Small intestine (tissue), 7 donors: ENCODE results near the gene MBD3L2B. TPM values are rescaled to one million over a fixed set of nuclear protein-coding genes. Genes with fewer than 3 reads are reported as not detected.

Source experiments
- DNase-seq, 2 donors: peaks; one replicate each; pipeline versions ENCODE4 v3.0.0 to v3.0.0-alpha.2; 2013
- FAIRE-seq: peaks from 2 replicates; lab custom pipeline; 2012; peaks lifted over from hg19 to GRCh38; lab: Jason Lieb, UNC
- H3K27ac ChIP-seq, 3 donors: one replicate each; pipeline ENCODE4 v1.5.1; 2013; ENCODE audit warnings: low read length in 2 of 3, mild to moderate bottlenecking in 2 of 3, control low read depth in 1 of 3, inconsistent platforms in 1 of 3, low read depth in 1 of 3, moderate library complexity in 1 of 3
- H3K27me3 ChIP-seq, 3 donors: one replicate each; pipeline ENCODE4 v1.6.1; 2013; ENCODE audit warnings: low read length in 3 of 3, inconsistent platforms in 1 of 3; ENCODE audit not compliant: control insufficient read depth in 3 of 3, insufficient read depth in 3 of 3
- H3K36me3 ChIP-seq, 3 donors: one replicate each; pipeline ENCODE4 v1.6.1; 2013; ENCODE audit warnings: low read length in 3 of 3, inconsistent platforms in 1 of 3, low read depth in 1 of 3, mild to moderate bottlenecking in 1 of 3, moderate library complexity in 1 of 3; ENCODE audit not compliant: control insufficient read depth in 3 of 3, insufficient read depth in 2 of 3
- H3K4me1 ChIP-seq, 3 donors: one replicate each; pipeline ENCODE4 v1.6.1; 2013; ENCODE audit warnings: low read length in 2 of 3, inconsistent platforms in 1 of 3, low read depth in 1 of 3, mild to moderate bottlenecking in 1 of 3, moderate library complexity in 1 of 3; ENCODE audit not compliant: control insufficient read depth in 3 of 3, insufficient read depth in 2 of 3
- H3K4me3 ChIP-seq, 3 donors: one replicate each; pipeline ENCODE4 v1.5.1; 2013; ENCODE audit warnings: low read length in 3 of 3, control low read depth in 1 of 3, inconsistent platforms in 1 of 3, low read depth in 1 of 3, mild to moderate bottlenecking in 1 of 3, moderate library complexity in 1 of 3
- H3K9me3 ChIP-seq, 2 donors: one replicate each; pipeline ENCODE4 v1.6.1; 2013; ENCODE audit warnings: low read depth in 1 of 2, low read length in 1 of 2; ENCODE audit not compliant: control insufficient read depth in 2 of 2, insufficient read depth in 1 of 2
- WGBS, 3 donors: extraction: QIAGEN DNeasy Blood & Tissue Kit; methylation state at CpG; one replicate each; pipeline ENCODE4 v1.1.7; 2013; 5-methylcytosine and 5-hydroxymethylcytosine counted together
- polyA plus RNA-seq, 4 donors: library from polyadenylated mRNA; stranded (reverse) in 3 of 4; unstranded in 1 of 4; fragments of 200-250 nt in 3 of 4; fragments of 120-200 nt in 1 of 4; gene quantifications; one replicate each; pipeline versions ENCODE4 v1.2.1 to v1.2.3, GENCODE V29; 2013
- donor health status: healthy with polysubstance abuse.
- donor health status: control.
- donor health status: control.
- donor health status: Bipolar disorder and iron deficiency.
- donor health status: healthy.

Gene MBD3L2B
- polyA plus RNA-seq, 4 donors = 0.09 TPM; not detected in 3

DNA sequence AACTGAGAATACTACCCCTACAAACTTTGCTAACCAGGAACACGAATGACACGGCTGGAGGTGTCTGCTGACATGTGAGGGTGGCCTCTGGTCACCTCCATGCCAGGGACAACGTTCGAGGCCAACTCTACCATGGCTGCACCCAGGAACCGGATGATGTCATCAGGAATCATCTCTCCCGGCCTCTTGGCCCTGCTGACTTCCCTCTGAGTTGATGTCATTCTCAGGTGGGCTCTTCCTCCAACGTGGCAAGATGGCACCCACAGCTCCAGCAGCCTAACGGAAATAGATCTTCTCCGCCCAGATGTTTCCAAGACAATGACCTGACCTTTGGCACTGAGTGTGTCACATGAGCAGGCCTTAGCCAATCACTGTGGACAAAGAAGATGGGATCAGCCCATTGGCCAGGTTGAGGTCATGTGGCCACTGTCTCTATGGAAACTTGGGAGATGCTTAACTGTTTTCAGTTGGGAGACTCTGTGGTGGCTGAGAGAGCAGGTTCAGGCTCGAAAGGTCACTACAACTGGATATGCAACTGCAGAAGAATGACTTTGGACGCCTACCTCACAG is 15.0 kb downstream of the MBD3L2B start:
- FAIRE-seq (no peak), DNase-seq (no peak)
- Histone ChIP-seq H3K4me1 (no peaks in the 10 kb centered on the region), H3K27ac (no peak overlapping the region), H3K9me3 (peaks cover 2 to 4% of the 10 kb centered on the region in 2 donors), H3K36me3 (no peaks in the 10 kb centered on the region), H3K27me3 (no peaks in the 10 kb centered on the region), H3K4me3 (no peak overlapping the region)
- WGBS, 3 donors = 75 to 82% (median 79%) methylated on average over 11 of the region's 11 CpGs

GRCh38 chr19:7004313-7004931 is 16.8 kb downstream of the MBD3L2B start:
- H3K27me3 ChIP-seq = no peaks in the 10 kb centered on the region
- peak; percentile 14 to 25 for DNase-seq
- 55 to 61% (median 59%) methylated on average over 18 of the region's 18 CpGs for WGBS, 3 donors
- no peak for FAIRE-seq
- no peaks in the 10 kb centered on the region for H3K36me3 ChIP-seq
- no peak overlapping the region for H3K27ac ChIP-seq
- no peaks in the 10 kb centered on the region for H3K4me1 ChIP-seq
- H3K4me3 ChIP-seq = no peak overlapping the region
- H3K9me3 ChIP-seq = peaks cover 2 to 4% of the 10 kb centered on the region in 2 donors

DNA sequence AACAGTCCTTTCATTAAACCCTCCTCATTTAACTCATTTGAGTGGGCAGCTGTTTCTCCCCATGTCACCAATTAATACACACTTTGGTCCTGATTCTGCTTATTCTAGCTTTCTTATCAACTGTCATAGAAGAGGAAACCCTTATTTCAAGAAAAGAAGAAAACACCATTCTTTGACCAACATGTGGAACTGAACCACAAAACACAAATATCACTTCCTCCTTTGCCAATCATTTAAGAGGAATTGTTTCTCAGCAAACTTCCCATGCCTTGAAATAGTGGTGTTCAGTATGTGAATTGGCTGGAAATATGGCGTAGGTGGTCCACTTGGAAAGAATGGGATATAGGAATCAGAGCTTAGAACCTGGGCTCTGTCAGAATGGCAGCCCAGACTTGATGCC is 20.4 kb downstream of the MBD3L2B start:
- 69 to 77% (median 76%) methylated on average over 1 of the region's 1 CpG for WGBS, 3 donors
- FAIRE-seq = no peak

DNA sequence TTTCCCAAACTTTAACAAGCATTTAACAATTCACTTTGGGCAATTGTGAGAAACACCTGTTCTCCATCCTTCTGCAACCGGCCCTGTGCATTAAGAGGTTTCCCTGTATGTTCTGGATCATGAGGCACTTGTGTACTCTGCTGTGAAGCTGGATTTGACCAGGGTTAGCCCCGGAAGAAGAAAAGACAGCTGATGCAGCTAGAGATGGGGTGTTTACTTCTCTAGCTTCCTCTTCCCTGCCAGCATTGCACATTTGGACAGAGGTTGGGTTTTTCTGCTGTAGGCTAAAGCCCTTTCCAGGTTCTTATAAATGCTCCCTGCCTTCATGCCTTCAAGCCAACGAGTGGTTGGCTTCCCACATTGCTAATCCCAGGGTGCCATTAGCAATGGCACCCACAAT is 20.9 kb downstream of the MBD3L2B start:
- no peak for FAIRE-seq

More for the DNA sequence above, 20.4 kb downstream of the MBD3L2B start:
- H3K36me3 ChIP-seq = no peaks in the 10 kb centered on the region
- no peak for DNase-seq
- no peak overlapping the region for H3K4me3 ChIP-seq
- H3K27me3 ChIP-seq = no peaks in the 10 kb centered on the region
- H3K9me3 ChIP-seq = peaks cover 0 to 4% of the 10 kb centered on the region in 2 donors
- H3K4me1 ChIP-seq = no peaks in the 10 kb centered on the region
- no peak overlapping the region for H3K27ac ChIP-seq

GRCh38 chr19:6999933-7000332 is 21.3 kb downstream of the MBD3L2B start:
- H3K4me3 ChIP-seq = no peak overlapping the region
- H3K27me3 ChIP-seq = no peaks in the 10 kb centered on the region
- no peak for DNase-seq
- FAIRE-seq = no peak
- peaks cover 0 to 4% of the 10 kb centered on the region in 2 donors for H3K9me3 ChIP-seq
- 74 to 80% (median 75%) methylated on average over 7 of the region's 7 CpGs for WGBS, 3 donors
- no peak overlapping the region for H3K27ac ChIP-seq
- H3K36me3 ChIP-seq = no peaks in the 10 kb centered on the region
- no peaks in the 10 kb centered on the region for H3K4me1 ChIP-seq

More for the DNA sequence above, 20.9 kb downstream of the MBD3L2B start:
- Histone ChIP-seq H3K9me3 (peaks cover 0 to 4% of the 10 kb centered on the region in 2 donors), H3K4me3 (no peak overlapping the region), H3K27me3 (no peaks in the 10 kb centered on the region), H3K4me1 (no peaks in the 10 kb centered on the region), H3K36me3 (no peaks in the 10 kb centered on the region), H3K27ac (no peak overlapping the region)
- 48 to 59% (median 57%) methylated on average over 3 of the region's 3 CpGs for WGBS, 3 donors
- DNase-seq = no peak

DNA sequence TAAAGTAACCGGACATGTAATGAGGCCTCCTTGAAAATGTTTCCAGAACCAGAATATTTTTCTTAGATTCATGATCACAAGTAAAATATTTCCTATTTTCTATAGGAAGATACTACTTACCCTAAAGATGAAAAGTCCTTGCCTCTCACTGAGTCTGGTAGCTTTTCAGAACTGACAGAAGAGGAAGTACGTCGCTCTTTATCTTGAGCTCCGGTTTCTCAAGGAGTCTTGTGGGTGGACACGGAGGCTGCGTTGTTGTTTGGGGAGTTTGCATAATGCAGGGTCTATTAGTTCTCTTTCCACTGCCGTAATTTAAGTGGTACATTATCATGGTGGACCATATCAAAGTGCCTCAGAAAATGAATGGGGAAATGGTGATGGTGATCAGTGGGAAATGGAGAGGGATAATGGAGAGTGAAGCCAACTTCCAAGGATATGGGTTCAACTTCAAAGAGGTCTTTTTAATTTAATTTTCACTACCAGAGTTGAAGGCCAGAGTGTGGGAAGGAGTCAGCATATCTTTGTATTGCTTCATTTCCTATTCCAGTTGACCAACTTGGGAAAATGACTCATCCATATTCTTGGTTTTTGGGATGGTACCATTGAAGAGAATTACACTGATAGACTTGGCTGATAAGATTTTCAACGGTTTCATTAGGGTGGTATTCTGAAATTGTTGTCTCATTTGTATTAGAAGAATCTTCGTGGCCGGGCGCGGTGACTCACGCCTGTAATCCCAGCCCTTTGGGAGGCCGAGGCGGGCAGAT is 23.4 kb downstream of the MBD3L2B start:
- Histone ChIP-seq H3K27ac (no peak overlapping the region), H3K36me3 (no peaks in the 10 kb centered on the region), H3K9me3 (no peaks in the 10 kb centered on the region), H3K4me1 (no peaks in the 10 kb centered on the region), H3K4me3 (no peak overlapping the region), H3K27me3 (no peaks in the 10 kb centered on the region)
- no peak for DNase-seq
- FAIRE-seq = no peak
- WGBS, 3 donors = 79 to 87% (median 82%) methylated on average over 15 of the region's 15 CpGs

GRCh38 chr19:6996810-6997209 is 24.4 kb downstream of the MBD3L2B start:
- Histone ChIP-seq H3K36me3 (no peaks in the 10 kb centered on the region), H3K27ac (no peak overlapping the region), H3K4me1 (no peaks in the 10 kb centered on the region), H3K9me3 (no peaks in the 10 kb centered on the region), H3K27me3 (no peaks in the 10 kb centered on the region), H3K4me3 (no peak overlapping the region)
- DNase-seq = no peak
- FAIRE-seq = no peak
- 62 to 69% (median 62%) methylated on average over 4 of the region's 4 CpGs for WGBS, 3 donors

- Histone ChIP-seq H3K27ac (no peak overlapping the region), H3K36me3 (no peaks in the 10 kb centered on the region), H3K9me3 (no peaks in the 10 kb centered on the region), H3K27me3 (no peaks in the 10 kb centered on the region), H3K4me1 (no peaks in the 10 kb centered on the region), H3K4me3 (no peak overlapping the region)
- FAIRE-seq = no peak
- WGBS, 3 donors = 56 to 64% (median 61%) methylated on average over 1 of the region's 1 CpG
- DNase-seq = no peak
Observed at GRCh38 chr19:6995054-6995453, 26.2 kb downstream of the MBD3L2B start.
